Fibroblast of lung (primary cell): Measurements from ENCODE around the gene ID3. TPM values are rescaled to one million over a fixed set of nuclear protein-coding genes. Genes with fewer than 3 reads are reported as not detected.

Experiments
- DNase-seq, 2 donors: peaks; one replicate each; pipeline versions ENCODE4 v3.0.0 to v3.0.0-alpha.2; 2010; ENCODE audit warnings: low read depth in 2 of 2
- H2AFZ ChIP-seq: 2 replicates; pipeline ENCODE4 v1.5.1; 2012; ENCODE audit warnings: low read length, control low read depth, inconsistent platforms
- H3K27ac ChIP-seq: 2 replicates; pipeline ENCODE4 v1.5.1; 2011; ENCODE audit warnings: low read length, control low read depth; ENCODE audit not compliant: insufficient read depth
- H3K27me3 ChIP-seq: 2 replicates; pipeline ENCODE4 v1.5.1; 2011; ENCODE audit warnings: mild to moderate bottlenecking, low read length; ENCODE audit not compliant: control insufficient read depth, insufficient read depth
- H3K36me3 ChIP-seq: 2 replicates; pipeline ENCODE4 v1.5.1; 2011; ENCODE audit warnings: low read length; ENCODE audit not compliant: control insufficient read depth, insufficient read depth
- H3K4me1 ChIP-seq: 2 replicates; pipeline ENCODE4 v1.5.1; 2011; ENCODE audit warnings: low read length; ENCODE audit not compliant: control insufficient read depth, insufficient read depth; ENCODE audit errors: extremely low read depth
- H3K4me2 ChIP-seq: 2 replicates; pipeline ENCODE4 v1.5.1; 2011; ENCODE audit warnings: low read length, control low read depth; ENCODE audit not compliant: insufficient read depth; ENCODE audit errors: extremely low read depth
- H3K4me3 ChIP-seq, 4 experiments: fragments of 200-600 bp in 1 of 4; sonication (generic) in 1 of 4; replicated peaks in 1 of 4; 2 replicates each; pipeline ENCODE4 v1.5.1; 2011 to 2016; ENCODE audit warnings: low read length in 4 of 4, low read depth in 3 of 4, mild to moderate bottlenecking in 3 of 4, control low read depth in 2 of 4, inconsistent platforms in 1 of 4, mixed read lengths in 1 of 4; ENCODE audit not compliant: insufficient read depth in 1 of 4; ENCODE audit errors: control extremely low read depth in 1 of 4
- H3K79me2 ChIP-seq: 2 replicates; pipeline ENCODE4 v1.5.1; 2012; ENCODE audit warnings: mild to moderate bottlenecking, low read length, inconsistent platforms; ENCODE audit not compliant: control insufficient read depth, insufficient read depth
- H3K9ac ChIP-seq: 2 replicates; pipeline ENCODE4 v1.5.1; 2011; ENCODE audit warnings: mild to moderate bottlenecking, low read length, control low read depth; ENCODE audit not compliant: insufficient read depth
- H3K9me3 ChIP-seq: 2 replicates; pipeline ENCODE4 v1.5.1; 2012; ENCODE audit warnings: low read depth, low read length; ENCODE audit not compliant: control insufficient read depth, insufficient read depth
- H4K20me1 ChIP-seq: 2 replicates; pipeline ENCODE4 v1.5.1; 2011; ENCODE audit warnings: low read length; ENCODE audit not compliant: control insufficient read depth, insufficient read depth; ENCODE audit errors: extremely low read depth
- CTCF ChIP-seq, 2 donors: IDR thresholded peaks in 1 of 2; conservative IDR thresholded peaks in 1 of 2; 1 replicate in 1 of 2; 2 replicates in 1 of 2; pipeline ENCODE4 v1.5.1; 2011 to 2012; ENCODE audit warnings: low read length in 2 of 2, control low read depth in 1 of 2, inconsistent platforms in 1 of 2, low read depth in 1 of 2, mild to moderate bottlenecking in 1 of 2
- EZH2 ChIP-seq: IDR thresholded peaks from 2 replicates; pipeline ENCODE4 v1.5.1; 2012; ENCODE audit warnings: low read length, control low read depth, mild to moderate bottlenecking; ENCODE audit errors: missing control alignments
- polyA plus RNA-seq, 2 donors: library from polyadenylated mRNA; depleted of rRNA in 1 of 2; stranded (reverse) in 1 of 2; unstranded in 1 of 2; fragments of >200 nt; gene quantifications; 2 replicates each; pipeline ENCODE4 v1.2.1, GENCODE V29; 2011 to 2012; ENCODE audit warnings: missing spikeins in 1 of 2
- total RNA-seq: library from RNA; depleted of rRNA; stranded (reverse); fragments of >200 nt; gene quantifications from 2 replicates; pipeline ENCODE4 v1.2.1, GENCODE V29; 2014

The ID3 gene
- total and polyA plus RNA-seq, 2 donors (not counting 1 experiment from before 2014, with no cell fraction given): 9.9 to 23.0 TPM

GRCh38 chr1:23562137-23562876, 3.0 kb upstream of the ID3 start:
- DNase-seq: peak; percentile 98 to 99
- peaks cover 23% of the 10 kb centered on the region for H3K4me1 ChIP-seq
- H3K79me2 ChIP-seq: peaks cover 14% of the 10 kb centered on the region
- no peak overlapping the region for H2AFZ ChIP-seq
- H3K9me3 ChIP-seq: no peaks in the 10 kb centered on the region
- TF ChIP-seq EZH2: no peak
- TF ChIP-seq CTCF (conservative IDR thresholded peaks at IDR 0.05 in 1 of 2, IDR thresholded peaks at IDR 0.05 in 1 of 2; ENCODE audit: low read depth in 1 of 2, low read length in 2 of 2): no peak
- peak overlapping the region; percentile 10 to 21 (median 16) for H3K4me3 ChIP-seq
- H3K4me2 ChIP-seq: peak overlapping the region; percentile 81
- no peaks in the 10 kb centered on the region for H4K20me1 ChIP-seq
- peak overlapping the region; percentile 73 for H3K9ac ChIP-seq
- H3K27me3 ChIP-seq: no peaks in the 10 kb centered on the region
- H3K27ac ChIP-seq: peak overlapping the region; percentile 98
- H3K36me3 ChIP-seq: no peaks in the 10 kb centered on the region

GRCh38 chr1:23561813-23562100, 2.5 kb upstream of the ID3 start:
- no peaks in the 10 kb centered on the region for H3K9me3 ChIP-seq
- H3K9ac ChIP-seq: peak overlapping the region; percentile 73
- TF ChIP-seq CTCF (conservative IDR thresholded peaks at IDR 0.05 in 1 of 2, IDR thresholded peaks at IDR 0.05 in 1 of 2; ENCODE audit: low read depth in 1 of 2, low read length in 2 of 2) (no peak), EZH2 (no peak)
- peaks cover 23% of the 10 kb centered on the region for H3K4me1 ChIP-seq
- H3K27me3 ChIP-seq: no peaks in the 10 kb centered on the region
- no peaks in the 10 kb centered on the region for H4K20me1 ChIP-seq
- H3K36me3 ChIP-seq: no peaks in the 10 kb centered on the region
- peak overlapping the region; percentile 98 for H3K27ac ChIP-seq
- peaks cover 14% of the 10 kb centered on the region for H3K79me2 ChIP-seq
- H3K4me3 ChIP-seq: peak overlapping the region in 3 of 4 experiments; percentile 10 to 21 (median 21)
- H2AFZ ChIP-seq: no peak overlapping the region
- peak in 1 of 2 donors; percentile 63 for DNase-seq
- peak overlapping the region; percentile 81 for H3K4me2 ChIP-seq

GRCh38 chr1:23561076-23561812, 1.9 kb upstream of the ID3 start:
- Histone ChIP-seq H3K4me2 (peak overlapping the region; percentile 81), H3K9ac (peak overlapping the region; percentile 30), H2AFZ (no peak overlapping the region), H3K4me3 (no peak overlapping the region), H3K4me1 (peaks cover 23% of the 10 kb centered on the region), H4K20me1 (no peaks in the 10 kb centered on the region), H3K36me3 (no peaks in the 10 kb centered on the region), H3K27me3 (no peaks in the 10 kb centered on the region), H3K79me2 (peaks cover 14% of the 10 kb centered on the region), H3K9me3 (no peaks in the 10 kb centered on the region), H3K27ac (peak overlapping the region; percentile 98)
- TF ChIP-seq EZH2 (no peak), CTCF (conservative IDR thresholded peaks at IDR 0.05 in 1 of 2, IDR thresholded peaks at IDR 0.05 in 1 of 2; ENCODE audit: low read depth in 1 of 2, low read length in 2 of 2) (no peak)
- peak in 1 of 2 donors; percentile 36 for DNase-seq
